22Rv1 (cell line): ENCODE measurements around the gene C3orf80.

Experiments
- CTCF ChIP-seq: fragments of 450-650 bp; IDR thresholded peaks from 2 replicates; pipeline ENCODE4 v1.5.1; 2017; ENCODE audit warnings: mild to moderate bottlenecking
- ZFX ChIP-seq: fragments of 450-650 bp; IDR thresholded peaks from 2 replicates; pipeline ENCODE4 v1.6.1; 2017; ENCODE audit warnings: antibody characterized with exemption, borderline replicate concordance

- TF ChIP-seq CTCF = no peak
- TF ChIP-seq ZFX = no peak
Measured at GRCh38 chr3:160224256-160224655, 966 bp upstream of the C3orf80 start.
